H1 (cell line): Measurements from ENCODE around the gene FTSJ3. TPM values are rescaled to one million over a fixed set of nuclear protein-coding genes. Genes with fewer than 3 reads are reported as not detected.

Source experiments
- CHD1 ChIP-seq: IDR thresholded peaks from 2 replicates; pipeline ENCODE4 v1.6.1; 2012; ENCODE audit warnings: low read depth, low read length, improper control_type of control experiment
- JUND ChIP-seq: IDR thresholded peaks from 2 replicates; pipeline ENCODE4 v1.6.1; 2011; ENCODE audit warnings: mild to moderate bottlenecking, improper control_type of control experiment, low read length
- NANOG ChIP-seq: IDR thresholded peaks from 2 replicates; pipeline ENCODE4 v1.6.1; 2011; ENCODE audit warnings: low read length, low read depth, mild to moderate bottlenecking, inconsistent platforms; ENCODE audit not compliant: insufficient read depth, poor library complexity, severe bottlenecking
- RBBP5 ChIP-seq: IDR thresholded peaks from 2 replicates; pipeline ENCODE4 v1.7.1; 2012; ENCODE audit warnings: low read depth, mild to moderate bottlenecking, inconsistent platforms, low read length, moderate library complexity, borderline replicate concordance
- SP1 ChIP-seq: IDR thresholded peaks from 2 replicates; pipeline ENCODE4 v1.6.1; 2011; ENCODE audit warnings: low read depth, low read length
- SP4 ChIP-seq: IDR thresholded peaks from 2 replicates; pipeline ENCODE4 v1.6.1; 2012; ENCODE audit warnings: low read length, inconsistent platforms
- TAF1 ChIP-seq: IDR thresholded peaks from 2 replicates; pipeline ENCODE4 v1.6.1; 2011; ENCODE audit warnings: mild to moderate bottlenecking, low read depth, low read length
- TAF7 ChIP-seq: optimal IDR thresholded peaks from 2 replicates; pipeline ENCODE3; 2011; ENCODE audit warnings: low read depth, mild to moderate bottlenecking, inconsistent platforms, low read length, moderate library complexity, borderline replicate concordance
- YY1 ChIP-seq: IDR thresholded peaks from 2 replicates; pipeline ENCODE4 v1.6.1; 2011; ENCODE audit warnings: low read depth, mild to moderate bottlenecking, low read length
- ZNF274 ChIP-seq: IDR thresholded peaks from 2 replicates; pipeline ENCODE4 v1.7.0; 2012; ENCODE audit warnings: low read length, borderline replicate concordance; ENCODE audit errors: extremely low read depth
- polyA plus RNA-seq, 7 experiments: library from polyadenylated mRNA; depleted of rRNA in 3 of 7; stranded (reverse) in 5 of 7; unstranded in 2 of 7; fragments of >200 nt in 5 of 7; fragments of 200-250 nt in 2 of 7; gene quantifications; 1 replicate in 5 of 7; 2 replicates in 1 of 7; 4 replicates in 1 of 7; pipeline versions ENCODE4 v1.2.1 to v1.2.3, GENCODE V29; 2011 to 2013; ENCODE audit warnings: missing spikeins in 2 of 7, mixed read lengths in 2 of 7
- total RNA-seq: library from RNA; stranded (reverse); fragmentation: NEBNext Ultra II Directional; extraction: Animal tissue kit (Norgen Biotek cat#: 25700); gene quantifications from 2 replicates; pipeline ENCODE4 v1.2.1, GENCODE V29; 2021

The FTSJ3 gene
- total and polyA plus RNA-seq, 2 of the 8 experiments (the other 6 are each of a cell fraction or from before 2014, with no cell fraction given): 42.7 to 77.2 TPM

DNA sequence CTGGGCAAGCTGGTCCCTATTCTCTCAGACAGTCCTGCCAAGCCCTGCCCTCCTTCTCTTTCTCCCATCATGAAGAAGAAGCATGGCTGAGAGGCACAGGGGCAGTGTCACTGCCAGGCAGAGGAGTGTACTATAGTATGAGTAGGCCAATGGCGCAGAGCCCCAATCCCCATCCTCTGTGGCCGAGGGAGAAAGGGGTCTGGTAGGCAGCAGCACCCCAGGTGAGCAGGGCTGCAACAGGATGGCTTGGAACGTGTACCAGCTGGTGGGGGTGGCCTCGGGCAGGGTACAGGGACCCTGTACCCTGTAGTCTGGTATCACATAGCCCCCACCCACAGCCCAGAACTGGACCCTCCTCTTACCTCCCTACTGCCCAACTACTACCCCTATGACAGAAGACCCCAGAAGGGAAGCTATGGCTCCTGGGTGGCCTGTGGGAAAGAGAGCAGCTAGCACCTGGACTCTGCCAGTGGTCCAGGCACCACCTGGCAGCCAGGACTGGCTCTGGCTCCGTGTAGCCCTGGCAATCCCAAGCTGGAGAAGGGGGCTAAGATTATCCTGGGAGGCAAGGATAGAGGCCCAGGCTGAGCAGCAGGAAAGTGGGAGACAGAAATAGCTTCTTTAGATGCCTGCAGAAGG, 10.6 kb upstream of the FTSJ3 start (continued):
- no peak for TF ChIP-seq RBBP5
- TF ChIP-seq SP1: no peak
- no peak for TF ChIP-seq JUND
- no peak for TF ChIP-seq ZNF274
- TF ChIP-seq YY1: no peak
- no peak for TF ChIP-seq TAF7
- no peak for TF ChIP-seq NANOG
- no peak for TF ChIP-seq TAF1
- no peak for TF ChIP-seq CHD1
- no peak for TF ChIP-seq SP4
